Smooth muscle cell of the coronary artery (primary cell): Measurements from ENCODE around the gene CCNA1. TPM values are rescaled to one million over a fixed set of nuclear protein-coding genes. Genes with fewer than 3 reads are reported as not detected.

Experiments
- total RNA-seq: library from RNA; depleted of rRNA; stranded (reverse); fragments of >200 nt; gene quantifications from 2 replicates; pipeline ENCODE4 v1.2.3, GENCODE V29; 2014; ENCODE audit warnings: low replicate concordance

Gene CCNA1
- 0.12 and 26.2 TPM in 2 replicates for total RNA-seq

DNA sequence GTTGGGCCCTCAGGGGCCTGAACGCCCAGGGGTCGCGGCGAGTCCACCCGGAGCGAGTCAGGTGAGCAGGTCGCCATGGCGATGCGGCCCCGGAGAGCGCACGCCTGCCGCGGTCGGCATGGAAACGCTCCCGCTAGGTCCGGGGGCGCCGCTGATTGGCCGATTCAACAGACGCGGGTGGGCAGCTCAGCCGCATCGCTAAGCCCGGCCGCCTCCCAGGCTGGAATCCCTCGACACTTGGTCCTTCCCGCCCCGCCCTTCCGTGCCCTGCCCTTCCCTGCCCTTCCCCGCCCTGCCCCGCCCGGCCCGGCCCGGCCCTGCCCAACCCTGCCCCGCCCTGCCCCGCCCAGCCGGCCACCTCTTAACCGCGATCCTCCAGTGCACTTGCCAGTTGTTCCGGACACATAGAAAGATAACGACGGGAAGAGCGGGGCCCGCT, at the start of gene CCNA1:
Gene CCNA1 (plus strand): TSS at position 390 of the 439 bp plus-strand sequence. CDS start 562 bp downstream, outside the sequence.

Other genes starting within 250 kb of the CCNA1 start
- gene SOHLH2, start 217.9 kb upstream of the CCNA1 start, total RNA-seq, result 0.12 and 0.38 TPM in 2 replicates
- gene CCDC169, start 134.7 kb upstream of the CCNA1 start, total RNA-seq, result 1.7 and 3.5 TPM in 2 replicates
- 60.7 and 156 TPM in 2 replicates for gene SPART, start 86.1 kb upstream of the CCNA1 start, total RNA-seq
- not detected in 2 replicates for gene SERTM1, start 241.5 kb downstream of the CCNA1 start, total RNA-seq